NCI-H2107 (cell line): ENCODE results near the gene LONP2.
"Not testable (repeated sequence)": the region's sequence is repeated elsewhere in the genome, so short reads cannot be mapped to it uniquely, and the experiment has no call there.

Experiments
- DNase-seq: peaks from one replicate; lab custom pipeline; 2025; lab: John Stamatoyannopoulos, UW

LONP2 gene

GRCh38 chr16:48342591-48342990 lies 98.5 kb downstream of the LONP2 start:
- DNase-seq: no peak

GRCh38 chr16:48347191-48347865 lies 103.2 kb downstream of the LONP2 start:
- DNase-seq: no peak

GRCh38 chr16:48347980-48348379 lies 103.9 kb downstream of the LONP2 start:
- no peak for DNase-seq

DNA sequence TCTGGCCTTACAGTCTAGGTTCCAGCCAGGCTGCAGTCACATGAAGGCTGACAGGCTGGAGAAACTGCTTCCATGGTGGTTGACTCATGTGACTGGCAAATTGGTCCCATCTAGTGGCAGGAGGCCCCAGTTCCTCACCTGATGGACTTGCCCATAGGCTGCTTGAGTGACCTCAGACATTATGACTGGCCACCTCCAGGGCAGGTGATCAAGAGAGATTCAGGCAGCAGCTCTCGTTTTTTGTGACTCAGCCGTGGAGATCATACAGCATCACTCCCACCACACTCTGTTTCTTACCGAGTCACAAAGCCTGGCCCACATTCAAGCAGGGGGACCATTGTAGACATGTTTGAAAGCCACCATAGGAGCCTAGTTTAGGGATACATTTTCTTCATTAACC lies 106.6 kb downstream of the LONP2 start:
- no peak for DNase-seq

- DNase-seq: no peak
Observed at GRCh38 chr16:48352648-48353390, 108.7 kb downstream of the LONP2 start.

GRCh38 chr16:48353565-48354163 lies 109.6 kb downstream of the LONP2 start:
- peak; percentile 33 for DNase-seq

GRCh38 chr16:48354385-48354784 lies 110.3 kb downstream of the LONP2 start:
- DNase-seq: not testable (repeated sequence)

DNA sequence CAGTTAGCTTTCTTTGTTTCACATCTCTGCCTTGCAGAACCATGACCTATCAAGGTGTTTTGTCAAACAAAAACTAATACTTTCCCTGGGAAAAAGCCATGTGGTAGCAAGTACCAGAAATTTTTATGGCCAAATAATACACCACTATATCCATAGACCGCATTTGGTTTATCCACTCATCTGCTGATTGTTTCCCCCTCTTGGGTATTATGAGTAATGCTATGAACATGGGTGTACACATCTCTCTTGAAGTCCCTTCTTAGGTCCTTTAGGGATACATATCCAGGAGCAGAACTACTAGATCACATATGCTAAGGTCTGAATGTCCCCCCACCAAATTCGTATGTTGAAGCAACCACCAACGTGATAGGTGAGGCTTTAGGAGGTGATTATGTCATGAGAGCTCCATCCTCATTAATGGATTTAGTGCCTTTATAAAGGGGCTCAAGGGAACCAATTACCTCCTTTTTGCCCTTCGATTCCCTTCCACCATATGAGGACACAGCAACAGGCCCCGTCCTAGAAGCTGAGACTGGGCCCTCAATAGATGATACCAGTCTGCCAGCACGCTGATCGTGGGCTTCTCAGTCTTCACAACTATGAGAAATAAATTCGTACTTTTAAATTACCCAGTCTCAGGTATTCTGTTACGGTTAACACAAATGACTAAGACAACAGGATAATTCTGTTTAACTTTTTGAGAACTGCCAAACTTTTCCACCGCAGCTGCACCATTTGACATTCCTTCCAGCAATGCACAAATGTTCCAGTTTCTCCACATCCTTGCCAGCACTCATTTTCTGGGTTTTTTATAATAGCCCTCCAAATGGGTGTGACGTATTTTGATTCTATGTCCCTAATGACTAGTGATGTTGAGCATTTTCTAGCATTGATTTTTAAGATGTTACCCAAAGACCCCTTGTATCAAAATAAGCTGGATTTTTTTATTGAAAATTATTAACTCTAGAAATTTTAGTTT lies 111.1 kb downstream of the LONP2 start:
- DNase-seq: no peak

DNA sequence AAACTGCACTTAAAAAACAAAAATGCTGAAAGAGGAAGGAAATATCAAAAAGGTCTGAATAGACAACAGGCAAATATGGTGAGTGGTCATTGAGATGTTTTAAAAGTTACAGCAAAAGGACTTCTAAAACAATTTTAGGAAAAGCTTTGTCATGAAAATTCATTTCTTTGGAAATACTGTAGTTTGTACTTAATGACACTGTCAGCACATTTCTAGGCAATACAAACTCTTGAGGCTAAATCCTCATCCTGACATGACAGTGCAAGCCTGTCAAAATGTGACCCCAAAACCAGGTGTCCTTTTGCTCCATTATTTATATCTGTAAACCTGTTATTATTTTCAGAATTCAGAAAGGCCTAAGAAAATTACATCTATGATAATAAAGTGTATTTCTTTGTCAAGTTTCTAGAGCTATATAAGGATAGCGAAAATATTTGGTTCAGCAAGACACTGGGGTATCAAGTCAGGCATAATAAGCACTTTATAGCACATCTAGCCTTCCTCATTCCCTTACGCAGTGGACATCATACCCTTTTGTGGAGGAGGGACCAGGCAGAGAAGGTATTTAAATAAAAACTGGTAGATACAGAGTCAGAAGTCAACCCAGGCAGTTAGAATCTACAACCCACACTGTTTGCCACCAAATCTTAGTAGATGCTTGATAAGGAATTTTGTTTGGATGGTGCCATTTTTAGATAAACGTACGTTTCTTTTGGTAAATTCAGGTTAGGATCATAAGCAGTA lies 112.7 kb downstream of the LONP2 start:
- no peak for DNase-seq

DNA sequence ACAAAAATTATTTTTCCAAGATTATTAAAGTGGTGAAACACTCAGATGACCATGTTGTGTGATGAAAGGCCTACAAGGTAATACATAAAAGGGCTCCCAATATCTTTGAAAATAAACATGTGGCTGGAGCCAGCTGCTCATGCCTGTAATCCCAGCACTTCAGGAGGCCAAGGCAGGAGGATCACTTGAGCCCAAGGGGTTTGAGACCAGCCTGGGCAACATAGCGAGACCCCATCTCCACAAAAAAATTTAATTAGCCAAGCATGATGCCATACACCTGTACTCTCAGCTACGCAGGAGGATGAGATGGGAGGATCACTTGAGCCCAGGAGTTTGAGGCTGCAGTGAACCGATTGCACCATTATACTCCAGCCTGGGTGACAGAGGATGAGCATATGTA lies 114.3 kb downstream of the LONP2 start:
- no peak for DNase-seq

- no peak for DNase-seq
Observed at GRCh38 chr16:48359983-48360382, 115.9 kb downstream of the LONP2 start.

DNA sequence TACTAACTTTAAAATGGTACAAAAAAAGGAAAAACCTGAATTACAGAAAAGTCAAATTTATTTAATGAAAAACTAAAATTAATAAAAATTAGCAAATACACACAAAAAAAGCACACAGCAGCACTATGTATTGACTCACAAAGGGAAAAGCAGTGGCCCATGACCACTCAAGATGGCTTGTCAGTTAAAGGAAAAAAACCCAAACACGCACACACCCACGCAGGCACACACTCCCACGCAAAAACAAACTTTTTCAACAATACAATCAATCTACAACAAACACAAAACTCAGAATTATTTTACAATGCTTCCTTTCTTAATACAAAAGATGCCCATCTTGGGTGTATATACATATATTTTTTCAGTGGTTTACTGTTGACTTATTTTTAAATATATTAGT lies 116.9 kb downstream of the LONP2 start:
- DNase-seq: no peak

- no peak for DNase-seq
Observed at GRCh38 chr16:48361540-48362144, 117.5 kb downstream of the LONP2 start.

GRCh38 chr16:48365025-48365600 lies 121.0 kb downstream of the LONP2 start:
- DNase-seq: no peak

GRCh38 chr16:48365601-48366164 lies 121.6 kb downstream of the LONP2 start:
- DNase-seq: peak; percentile 64

DNA sequence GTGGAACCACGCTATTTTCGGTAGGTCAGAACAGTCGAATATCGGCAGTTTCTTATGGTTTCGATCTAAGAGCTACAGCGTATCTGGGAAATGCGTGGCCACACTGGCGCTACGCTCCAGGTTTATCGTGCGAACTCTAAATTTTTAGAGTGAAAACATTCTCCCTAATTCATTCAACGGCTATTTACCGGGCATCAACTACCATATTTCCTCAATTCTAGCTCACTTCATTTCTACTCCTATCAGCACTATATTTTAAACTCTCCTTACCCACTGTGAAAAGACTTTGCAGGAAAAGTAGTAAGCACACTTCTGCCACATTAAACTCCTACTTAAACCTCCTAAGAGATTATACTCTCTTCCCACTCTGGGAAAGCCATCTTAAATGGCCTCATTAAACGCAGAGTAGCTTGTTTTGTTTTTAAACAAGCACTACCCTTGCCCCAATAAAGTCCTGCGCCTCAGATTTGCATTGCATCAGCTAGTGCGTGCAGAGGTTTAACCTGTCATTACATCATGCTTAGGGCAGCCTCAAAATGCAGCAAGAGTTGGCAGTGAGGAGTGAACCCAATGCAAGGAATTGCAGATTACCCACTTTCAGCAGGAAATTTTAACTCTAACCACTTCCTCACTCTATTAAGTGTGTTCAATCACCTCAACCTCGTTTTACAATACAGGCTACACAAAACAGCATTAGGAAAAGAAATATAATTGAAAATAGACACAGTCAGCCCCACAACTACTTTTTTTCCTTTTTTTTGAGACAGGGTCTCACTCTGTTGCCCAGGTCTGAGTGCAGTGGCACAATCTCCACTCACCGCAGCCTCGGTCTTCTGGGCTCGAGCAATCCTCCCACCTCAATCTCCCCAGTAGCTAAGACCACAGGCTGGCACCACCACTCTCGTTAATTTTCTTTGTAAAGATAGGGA lies 122.3 kb downstream of the LONP2 start:
- peak; percentile 18 for DNase-seq

DNA sequence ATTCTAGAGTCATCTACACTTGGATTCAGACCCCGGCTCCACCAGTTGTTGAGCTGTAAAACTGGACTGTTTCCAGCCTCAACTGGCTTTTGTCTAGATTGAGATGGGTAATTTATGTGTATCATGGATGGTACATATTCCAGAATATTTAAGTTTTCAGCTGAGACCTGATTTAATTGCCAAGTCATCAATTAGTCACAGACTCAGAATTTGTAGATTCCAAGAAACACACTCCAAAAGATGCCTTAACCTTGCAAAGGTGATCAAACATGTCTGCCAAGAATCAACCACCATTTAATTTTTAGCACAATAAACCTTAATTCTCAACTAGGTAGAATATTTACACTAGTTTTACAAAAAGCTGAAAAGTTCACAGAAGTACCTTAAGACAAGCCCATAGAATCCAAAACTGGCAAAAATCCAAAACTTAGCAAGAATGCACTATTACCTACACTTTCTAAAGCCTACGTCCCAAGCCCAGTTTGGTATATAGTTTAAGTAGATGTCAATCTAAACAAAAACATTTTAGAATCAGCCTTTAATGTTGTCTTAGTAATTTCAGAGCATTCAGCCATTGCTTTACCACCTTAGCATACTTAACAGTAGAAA lies 123.4 kb downstream of the LONP2 start:
- no peak for DNase-seq

- DNase-seq: no peak
Observed at GRCh38 chr16:48369765-48370164, 125.7 kb downstream of the LONP2 start.

DNA sequence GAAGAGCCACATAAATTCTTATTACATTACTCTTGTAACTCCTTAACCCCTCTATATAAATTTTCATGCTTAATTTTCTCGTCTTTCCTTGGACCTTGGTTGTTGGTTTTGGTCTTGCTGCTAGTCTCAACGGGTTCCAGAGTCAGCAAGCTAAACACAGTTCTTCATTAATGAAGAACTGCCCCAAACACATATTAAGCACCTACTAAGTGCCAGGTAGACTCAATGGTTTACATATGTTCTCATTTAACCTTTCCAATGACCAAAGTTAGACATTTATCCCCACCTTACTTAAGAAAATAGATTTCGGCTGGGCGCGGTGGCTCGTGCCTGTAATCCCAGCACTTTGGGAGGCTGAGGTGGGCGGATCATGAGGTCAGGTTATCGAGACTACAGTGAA lies 126.1 kb downstream of the LONP2 start:
- DNase-seq: no peak
